ENCODE data around the gene DEFB131A.
"Not testable (repeated sequence)": the region's sequence is repeated elsewhere in the genome, so short reads cannot be mapped to it uniquely, and the experiment has no call there.

DEFB131A gene

GRCh38 chr4:9444114-9444513, at the start of gene DEFB131A:
Gene DEFB131A, plus strand, starts transcription at chr4:9444414. Its CDS starts 120 bp downstream, at chr4:9444534.
- DNase-seq = not testable (repeated sequence)

- DNase-seq = not testable (repeated sequence)
These were observed 38.4 kb upstream of the DEFB131A start for GRCh38 chr4:9405774-9406173.

GRCh38 chr4:9406491-9406890, 37.7 kb upstream of the DEFB131A start:
- DNase-seq = not testable (repeated sequence)

GRCh38 chr4:9409793-9410192, 34.4 kb upstream of the DEFB131A start:
- no peak for DNase-seq

- DNase-seq = not testable (repeated sequence)
These were observed 22.2 kb upstream of the DEFB131A start for GRCh38 chr4:9421884-9422455.

- not testable (repeated sequence) for DNase-seq
These were observed 18.3 kb upstream of the DEFB131A start for GRCh38 chr4:9425916-9426315.

GRCh38 chr4:9430061-9430460, 14.2 kb upstream of the DEFB131A start:
- DNase-seq = not testable (repeated sequence)

- DNase-seq = not testable (repeated sequence)
These were observed 10.9 kb upstream of the DEFB131A start for GRCh38 chr4:9433320-9433719.

GRCh38 chr4:9436728-9437127, 7.5 kb upstream of the DEFB131A start:
- not testable (repeated sequence) for DNase-seq

GRCh38 chr4:9442355-9442754, 1.9 kb upstream of the DEFB131A start:
- not testable (repeated sequence) for DNase-seq

GRCh38 chr4:9444681-9445080, 467 bp downstream of the DEFB131A start:
- not testable (repeated sequence) for DNase-seq

GRCh38 chr4:9452251-9452650, 8.0 kb downstream of the DEFB131A start:
- DNase-seq = not testable (repeated sequence)

GRCh38 chr4:9454284-9454683, 10.1 kb downstream of the DEFB131A start:
- not testable (repeated sequence) for DNase-seq

- not testable (repeated sequence) for DNase-seq
These were observed 10.8 kb downstream of the DEFB131A start for GRCh38 chr4:9455046-9455445.

GRCh38 chr4:9479466-9479865, 35.3 kb downstream of the DEFB131A start:
- not testable (repeated sequence) for DNase-seq

GRCh38 chr4:9480066-9480465, 35.9 kb downstream of the DEFB131A start:
- not testable (repeated sequence) for DNase-seq

GRCh38 chr4:9482871-9483270, 38.7 kb downstream of the DEFB131A start:
- not testable (repeated sequence) for DNase-seq

GRCh38 chr4:9483682-9484081, 39.5 kb downstream of the DEFB131A start:
- not testable (repeated sequence) for DNase-seq

GRCh38 chr4:9486880-9487279, 42.7 kb downstream of the DEFB131A start:
- DNase-seq = not testable (repeated sequence)

- not testable (repeated sequence) for DNase-seq
These were observed 44.6 kb downstream of the DEFB131A start for GRCh38 chr4:9488796-9489195.

- not testable (repeated sequence) for DNase-seq
These were observed 46.3 kb downstream of the DEFB131A start for GRCh38 chr4:9490496-9490895.

- not testable (repeated sequence) for DNase-seq
These were observed 46.8 kb downstream of the DEFB131A start for GRCh38 chr4:9490986-9491385.

GRCh38 chr4:9493589-9493988, 49.4 kb downstream of the DEFB131A start:
- DNase-seq = not testable (repeated sequence)

GRCh38 chr4:9494256-9495035, 50.2 kb downstream of the DEFB131A start:
- DNase-seq = not testable (repeated sequence)
